ENCODE data around the gene B3GLCT.

The B3GLCT gene

DNA sequence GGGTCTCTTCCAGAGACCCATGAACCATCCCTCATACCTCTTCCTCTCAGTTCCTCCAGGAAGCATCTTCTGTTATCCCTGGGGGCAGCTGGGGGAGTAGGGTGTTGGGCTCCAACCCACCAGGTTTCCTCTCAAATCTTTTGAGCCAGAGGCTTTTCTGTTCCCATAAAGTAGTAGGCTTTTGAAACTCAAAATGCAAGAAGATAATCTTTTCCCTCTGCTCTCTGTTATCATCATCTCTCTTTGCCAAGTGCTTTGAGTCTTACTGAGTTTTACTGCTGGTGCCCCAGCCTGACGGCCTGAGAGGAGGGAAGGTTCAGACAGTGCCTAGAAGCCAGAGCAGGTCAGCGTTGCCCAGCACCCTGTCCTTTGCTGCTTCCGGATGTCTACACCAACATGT is 157.2 kb downstream of the B3GLCT start:
- DNase-seq = no peak

DNA sequence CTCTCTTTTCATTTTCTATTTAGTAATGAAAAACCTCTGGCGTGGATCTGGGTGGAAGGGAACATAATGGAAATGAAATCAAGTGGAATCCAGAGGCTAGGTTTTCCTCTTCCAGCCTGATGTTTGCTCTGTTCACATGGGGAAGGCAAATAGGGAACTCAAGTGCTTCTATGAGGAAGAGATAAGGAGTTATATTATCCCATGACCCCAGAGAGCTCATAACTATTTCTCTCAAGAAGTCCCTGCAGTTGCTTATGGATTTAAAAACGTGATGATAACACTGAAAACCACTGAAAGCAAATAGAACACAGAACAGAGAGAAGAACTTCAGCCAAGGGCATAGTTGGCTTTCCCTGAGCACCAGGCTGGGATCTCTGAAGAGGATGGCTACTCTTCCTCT is 157.8 kb downstream of the B3GLCT start:
- DNase-seq = no peak

DNA sequence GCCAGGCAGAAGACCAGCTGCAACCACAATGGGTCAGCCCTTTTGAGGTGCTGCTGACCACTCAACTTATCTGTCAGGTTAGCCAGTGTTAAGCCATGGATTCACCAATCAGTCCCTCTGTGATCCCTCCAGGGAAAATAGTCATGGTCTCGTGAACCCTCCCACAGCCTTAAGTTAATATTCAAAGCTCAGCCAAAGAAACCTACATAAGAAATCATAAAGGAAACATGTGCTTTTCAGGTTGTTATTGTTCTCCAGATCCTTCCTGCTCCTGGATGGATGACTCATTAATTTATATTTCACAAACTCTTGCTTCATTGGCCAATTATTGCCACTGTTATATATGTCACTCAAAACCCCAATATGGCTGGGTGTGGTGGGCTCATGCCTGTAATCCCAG is 161.9 kb downstream of the B3GLCT start:
- no peak for DNase-seq

- DNase-seq = no peak
Measured at GRCh38 chr13:31365630-31366029, 165.9 kb downstream of the B3GLCT start.

DNA sequence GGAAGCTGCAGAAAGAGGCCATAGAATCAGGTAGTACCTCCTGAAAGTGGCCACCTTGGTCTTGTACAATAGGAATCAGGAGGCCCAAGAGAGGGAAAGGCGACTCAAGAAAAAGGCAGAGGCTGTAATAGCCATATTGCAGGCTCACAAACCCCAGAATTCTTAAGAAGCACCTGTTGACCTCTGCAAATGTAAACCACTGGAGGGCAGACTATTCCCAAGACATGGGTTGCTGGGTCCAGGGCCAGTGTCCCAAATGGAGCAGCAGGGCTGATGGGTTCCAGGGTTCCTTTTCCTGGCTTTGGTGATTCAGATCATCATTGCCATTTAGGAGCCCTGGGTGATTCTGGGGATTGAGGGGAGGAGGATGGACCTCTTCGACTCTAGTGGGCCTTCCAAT is 167.6 kb downstream of the B3GLCT start:
- DNase-seq = no peak

GRCh38 chr13:31369213-31369612 is 169.4 kb downstream of the B3GLCT start:
- DNase-seq = no peak

GRCh38 chr13:31372454-31372853 is 172.7 kb downstream of the B3GLCT start:
- DNase-seq = no peak

GRCh38 chr13:31374682-31375081 is 174.9 kb downstream of the B3GLCT start:
- no peak for DNase-seq

DNA sequence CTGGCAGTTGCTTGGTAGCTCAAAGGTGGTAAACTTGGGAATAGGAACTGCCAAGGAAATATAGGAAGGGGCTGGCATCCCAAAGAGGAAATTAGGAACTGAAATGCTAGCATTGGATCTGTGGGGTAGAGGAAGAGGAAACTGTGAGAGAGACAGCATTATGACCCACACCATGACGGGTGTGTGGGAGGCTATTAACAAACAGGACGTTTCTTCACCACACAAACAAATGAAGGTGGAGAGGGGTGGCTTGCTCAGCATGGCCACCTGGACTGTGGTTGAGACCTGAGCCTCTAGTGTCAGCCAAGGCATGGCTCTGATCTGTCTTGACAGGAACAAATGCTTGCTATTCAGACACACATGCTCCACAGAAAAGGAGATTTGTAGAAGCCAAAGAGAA is 178.2 kb downstream of the B3GLCT start:
- no peak for DNase-seq

DNA sequence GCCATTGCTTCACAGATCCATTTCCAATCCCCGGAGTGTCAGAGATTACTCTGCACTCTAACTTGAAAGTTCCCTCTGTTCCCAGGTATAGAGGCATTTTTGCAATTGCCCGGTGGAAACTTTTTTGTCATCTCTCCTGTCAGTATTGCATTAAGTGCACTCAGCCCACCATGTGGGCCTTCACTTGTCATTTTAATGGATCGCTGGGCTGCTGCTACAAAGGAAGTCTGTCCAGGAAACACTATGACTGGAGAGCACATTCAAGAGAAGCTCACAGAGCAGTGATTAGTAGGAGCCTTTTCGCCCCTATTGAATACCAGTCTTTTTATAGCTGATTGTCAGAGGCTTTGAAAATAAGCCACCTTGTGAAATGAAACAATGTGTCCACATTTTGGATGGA is 180.9 kb downstream of the B3GLCT start:
- DNase-seq = no peak
